ENCODE measurements around the gene DNER. TPM values are rescaled to one million over a fixed set of nuclear protein-coding genes. Genes with fewer than 3 reads are reported as not detected.

DNER gene
- total RNA-seq, 1 experiment from 2014 or later: 3.7 TPM

- TF ChIP-seq TCF7 (CRISPR knock-in tag; IDR thresholded peaks at IDR 0.05; ENCODE audit: low read depth) (peak; percentile 72; the same call in 1 of the 2 replicates), AFF4 (CRISPR knock-in tag; IDR thresholded peaks at IDR 0.05; ENCODE audit: borderline replicate concordance) (0 out of 2 replicates have a peak, but pooled peaks have one; percentile 28), RELA (CRISPR knock-in tag; IDR thresholded peaks at IDR 0.05; ENCODE audit: borderline replicate concordance) (peak; percentile 91; the same call in 1 of the 2 replicates), USF2 (CRISPR knock-in tag; IDR thresholded peaks at IDR 0.05) (no peak), SP1 (CRISPR knock-in tag; conservative IDR thresholded peaks at IDR 0.05) (0 out of 2 replicates have a peak, but pooled peaks have one; percentile 45), ARID4B (CRISPR knock-in tag; IDR thresholded peaks at IDR 0.05; ENCODE audit: borderline replicate concordance) (peak; percentile 90; the same call in 1 of the 2 replicates), ESRRA (CRISPR knock-in tag; IDR thresholded peaks at IDR 0.05; ENCODE audit: borderline replicate concordance) (peak; percentile 46; the same call in 1 of the 2 replicates), FOXP1 (CRISPR knock-in tag; IDR thresholded peaks at IDR 0.05; ENCODE audit: borderline replicate concordance) (peak; percentile 94), TEAD4 (CRISPR knock-in tag; IDR thresholded peaks at IDR 0.05) (peak; percentile 66), RORB (CRISPR knock-in tag; IDR thresholded peaks at IDR 0.05) (no peak), NFE2L1 (CRISPR knock-in tag; IDR thresholded peaks at IDR 0.05) (peak; percentile 62; the same call in 1 of the 2 replicates), PRRX2 (CRISPR knock-in tag; IDR thresholded peaks at IDR 0.05) (no peak), MAX (CRISPR knock-in tag; IDR thresholded peaks at IDR 0.05) (peak; percentile 61; the same call in 1 of the 2 replicates), MYBL2 (CRISPR knock-in tag; IDR thresholded peaks at IDR 0.05) (peak; percentile 84), TEAD1 (CRISPR knock-in tag; IDR thresholded peaks at IDR 0.05) (peak; percentile 74; the same call in 1 of the 2 replicates), FOXK1 (CRISPR knock-in tag; IDR thresholded peaks at IDR 0.05) (peak; percentile 66), ZBTB43 (CRISPR knock-in tag; IDR thresholded peaks at IDR 0.05) (peak; percentile 92; the same call in 1 of the 2 replicates), IRF2 (CRISPR knock-in tag; IDR thresholded peaks at IDR 0.05; ENCODE audit: borderline replicate concordance, low read depth) (no peak), ZNF219 (CRISPR knock-in tag; IDR thresholded peaks at IDR 0.05; ENCODE audit: borderline replicate concordance) (peak; percentile 86; the same call in 1 of the 2 replicates), ZNF263 (CRISPR knock-in tag; IDR thresholded peaks at IDR 0.05; ENCODE audit: low read depth) (no peak; the same call in 1 of the 2 replicates), ATF1 (CRISPR knock-in tag; IDR thresholded peaks at IDR 0.05) (peak; percentile 57; the same call in 1 of the 2 replicates), ETV6 (CRISPR knock-in tag; IDR thresholded peaks at IDR 0.05) (peak; percentile 63; the same call in 1 of the 2 replicates)
- TF ChIP-seq, protein P1, sequence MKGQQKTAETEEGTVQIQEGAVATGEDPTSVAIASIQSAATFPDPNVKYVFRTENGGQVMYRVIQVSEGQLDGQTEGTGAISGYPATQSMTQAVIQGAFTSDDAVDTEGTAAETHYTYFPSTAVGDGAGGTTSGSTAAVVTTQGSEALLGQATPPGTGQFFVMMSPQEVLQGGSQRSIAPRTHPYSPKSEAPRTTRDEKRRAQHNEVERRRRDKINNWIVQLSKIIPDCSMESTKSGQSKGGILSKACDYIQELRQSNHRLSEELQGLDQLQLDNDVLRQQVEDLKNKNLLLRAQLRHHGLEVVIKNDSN (CRISPR knock-in tag; IDR thresholded peaks at IDR 0.05): peak; percentile 60; the same call in 1 of the 2 replicates
- TF ChIP-seq, protein P2, sequence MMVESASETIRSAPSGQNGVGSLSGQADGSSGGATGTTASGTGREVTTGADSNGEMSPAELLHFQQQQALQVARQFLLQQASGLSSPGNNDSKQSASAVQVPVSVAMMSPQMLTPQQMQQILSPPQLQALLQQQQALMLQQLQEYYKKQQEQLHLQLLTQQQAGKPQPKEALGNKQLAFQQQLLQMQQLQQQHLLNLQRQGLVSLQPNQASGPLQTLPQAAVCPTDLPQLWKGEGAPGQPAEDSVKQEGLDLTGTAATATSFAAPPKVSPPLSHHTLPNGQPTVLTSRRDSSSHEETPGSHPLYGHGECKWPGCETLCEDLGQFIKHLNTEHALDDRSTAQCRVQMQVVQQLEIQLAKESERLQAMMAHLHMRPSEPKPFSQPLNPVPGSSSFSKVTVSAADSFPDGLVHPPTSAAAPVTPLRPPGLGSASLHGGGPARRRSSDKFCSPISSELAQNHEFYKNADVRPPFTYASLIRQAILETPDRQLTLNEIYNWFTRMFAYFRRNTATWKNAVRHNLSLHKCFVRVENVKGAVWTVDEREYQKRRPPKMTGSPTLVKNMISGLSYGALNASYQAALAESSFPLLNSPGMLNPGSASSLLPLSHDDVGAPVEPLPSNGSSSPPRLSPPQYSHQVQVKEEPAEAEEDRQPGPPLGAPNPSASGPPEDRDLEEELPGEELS (CRISPR knock-in tag; IDR thresholded peaks at IDR 0.05): peak; percentile 78
These were observed 584 bp upstream of the DNER start (continued) for GRCh38 chr2:229714736-229715541.

Measured in WTC11 (cell line).